MM.1S (cell line): Measurements from ENCODE around the gene OR2M5.

Experiments used
- DNase-seq: peaks from one replicate; pipeline ENCODE4 v3.0.0-alpha.2; 2015
- H2AFZ ChIP-seq: fragments of 300-600 bp; sonication (generic); 2 replicates; pipeline ENCODE4 v1.6.0; 2016; ENCODE audit warnings: antibody characterized with exemption, low read length
- H3F3A ChIP-seq: fragments of 300-600 bp; sonication (generic); 2 replicates; pipeline ENCODE4 v1.6.1; 2016; ENCODE audit warnings: mild to moderate bottlenecking, antibody characterized with exemption, low read length, moderate library complexity, mixed read lengths; ENCODE audit not compliant: insufficient read depth
- H3K27ac ChIP-seq: fragments of 300-600 bp; sonication (generic); 2 replicates; pipeline ENCODE4 v1.5.1; 2016; ENCODE audit warnings: mild to moderate bottlenecking, low read length
- H3K27me3 ChIP-seq: fragments of 300-600 bp; sonication (generic); replicated peaks from 2 replicates; pipeline ENCODE4 v1.6.0; 2016; ENCODE audit warnings: low read length; ENCODE audit not compliant: insufficient read depth
- H3K36me3 ChIP-seq: fragments of 300-600 bp; sonication (generic); replicated peaks from 2 replicates; pipeline ENCODE4 v1.6.1; 2016; ENCODE audit warnings: mild to moderate bottlenecking, low read length, mixed read lengths; ENCODE audit not compliant: insufficient read depth
- H3K4me1 ChIP-seq: fragments of 300-600 bp; sonication (generic); 2 replicates; pipeline ENCODE4 v1.6.1; 2016; ENCODE audit warnings: low read length, mixed read lengths
- H3K4me2 ChIP-seq: fragments of 300-600 bp; sonication (generic); 2 replicates; pipeline ENCODE4 v1.6.0; 2016; ENCODE audit warnings: low read depth, low read length
- H3K4me3 ChIP-seq: fragments of 300-600 bp; sonication (generic); 2 replicates; pipeline ENCODE4 v1.5.1; 2016; ENCODE audit warnings: low read length, mixed read lengths
- H3K79me2 ChIP-seq: fragments of 300-600 bp; sonication (generic); 2 replicates; pipeline ENCODE4 v1.6.1; 2016; ENCODE audit warnings: mixed run types, low read length, mixed read lengths
- H3K9ac ChIP-seq: fragments of 300-600 bp; sonication (generic); 2 replicates; pipeline ENCODE4 v1.6.1; 2016; ENCODE audit warnings: low read length, mixed read lengths
- H3K9me2 ChIP-seq: fragments of 300-600 bp; sonication (generic); replicated peaks from 2 replicates; pipeline ENCODE4 v1.6.1; 2016; ENCODE audit warnings: mild to moderate bottlenecking, low read length, mixed read lengths; ENCODE audit not compliant: insufficient read depth
- H3K9me3 ChIP-seq: fragments of 300-600 bp; sonication (generic); replicated peaks from 2 replicates; pipeline ENCODE4 v1.6.1; 2016; ENCODE audit warnings: mild to moderate bottlenecking, low read length, mixed read lengths; ENCODE audit not compliant: insufficient read depth
- H4K20me1 ChIP-seq: fragments of 300-600 bp; sonication (generic); 2 replicates; pipeline ENCODE4 v1.6.1; 2016; ENCODE audit warnings: mild to moderate bottlenecking, low read length, moderate library complexity, mixed read lengths; ENCODE audit not compliant: insufficient read depth
- CTCF ChIP-seq: fragments of 300-600 bp; sonication (generic); IDR thresholded peaks from 2 replicates; pipeline ENCODE4 v1.5.1; 2016; ENCODE audit warnings: antibody characterized with exemption, low read length, mixed read lengths
- EZH2 ChIP-seq: fragments of 300-600 bp; sonication (generic); optimal IDR thresholded peaks from 2 replicates; pipeline ENCODE3; 2017; ENCODE audit warnings: low read depth, mild to moderate bottlenecking, antibody characterized with exemption, low read length, mixed read lengths
- EZH2phosphoT487 ChIP-seq: fragments of 300-600 bp; sonication (generic); IDR thresholded peaks from 2 replicates; pipeline ENCODE4 v1.6.1; 2018; ENCODE audit warnings: antibody characterized with exemption, low read length

The OR2M5 gene

GRCh38 chr1:248136811-248137210 is 8.1 kb upstream of the OR2M5 start:
- Histone ChIP-seq H3K36me3 (no peaks in the 10 kb centered on the region), H3K27ac (no peak overlapping the region), H3F3A (no peaks in the 10 kb centered on the region), H3K4me2 (no peak overlapping the region), H3K4me1 (peaks cover 5% of the 10 kb centered on the region; the same call in 1 of the 2 replicates), H3K9me3 (no peaks in the 10 kb centered on the region), H3K27me3 (no peaks in the 10 kb centered on the region), H3K9ac (no peak overlapping the region), H3K9me2 (no peaks in the 10 kb centered on the region), H3K79me2 (no peaks in the 10 kb centered on the region), H3K4me3 (no peak overlapping the region), H4K20me1 (no peaks in the 10 kb centered on the region), H2AFZ (no peak overlapping the region)
- no peak for DNase-seq
- TF ChIP-seq EZH2 = no peak
- TF ChIP-seq EZH2phosphoT487 = no peak
- no peak for TF ChIP-seq CTCF

- Histone ChIP-seq H3K27me3 (no peaks in the 10 kb centered on the region), H3K27ac (no peak overlapping the region), H3K4me1 (peaks cover 8% of the 10 kb centered on the region), H3K79me2 (no peaks in the 10 kb centered on the region), H2AFZ (no peak overlapping the region), H3K4me2 (no peak overlapping the region), H3F3A (no peaks in the 10 kb centered on the region), H3K36me3 (no peaks in the 10 kb centered on the region), H4K20me1 (no peaks in the 10 kb centered on the region), H3K9ac (no peak overlapping the region), H3K9me3 (no peaks in the 10 kb centered on the region), H3K4me3 (no peak overlapping the region), H3K9me2 (no peaks in the 10 kb centered on the region)
- TF ChIP-seq CTCF (no peak), EZH2 (no peak), EZH2phosphoT487 (no peak)
- no peak for DNase-seq
Observed at GRCh38 chr1:248140846-248141245, 4.1 kb upstream of the OR2M5 start.

- peaks cover 8% of the 10 kb centered on the region for H3K4me1 ChIP-seq
- H2AFZ ChIP-seq = no peak overlapping the region
- H3F3A ChIP-seq = no peaks in the 10 kb centered on the region
- H4K20me1 ChIP-seq = no peaks in the 10 kb centered on the region
- H3K27me3 ChIP-seq = no peaks in the 10 kb centered on the region
- H3K4me2 ChIP-seq = no peak overlapping the region
- H3K9me2 ChIP-seq = no peaks in the 10 kb centered on the region
- no peak for TF ChIP-seq CTCF
- no peak for TF ChIP-seq EZH2
- TF ChIP-seq EZH2phosphoT487 = no peak
- H3K9ac ChIP-seq = no peak overlapping the region
- no peaks in the 10 kb centered on the region for H3K79me2 ChIP-seq
- H3K9me3 ChIP-seq = no peaks in the 10 kb centered on the region
- H3K4me3 ChIP-seq = no peak overlapping the region
- DNase-seq = no peak
- H3K36me3 ChIP-seq = no peaks in the 10 kb centered on the region
- H3K27ac ChIP-seq = no peak overlapping the region
Observed at GRCh38 chr1:248143311-248143710, 1.6 kb upstream of the OR2M5 start.
